Uterus (tissue), 2 donors: Measurements from ENCODE around the gene HRC.

Source experiments
- POLR2A ChIP-seq, 2 donors: fragments of 450-650 bp; IDR thresholded peaks; one replicate each; pipeline ENCODE4 v1.6.1; 2016; ENCODE audit warnings: antibody characterized with exemption in 2 of 2, mild to moderate bottlenecking in 1 of 2, moderate library complexity in 1 of 2
- TF ChIP-seq, protein P1 (sequence below), 4 experiments: fragments of 200-600 bp in 2 of 4; fragments of 450-650 bp in 2 of 4; sonication (generic) in 2 of 4; IDR thresholded peaks; one replicate each; pipeline ENCODE4 v1.5.1; 2016 to 2019; ENCODE audit warnings: antibody characterized with exemption in 4 of 4, mild to moderate bottlenecking in 2 of 4, moderate library complexity in 1 of 4

DNA sequence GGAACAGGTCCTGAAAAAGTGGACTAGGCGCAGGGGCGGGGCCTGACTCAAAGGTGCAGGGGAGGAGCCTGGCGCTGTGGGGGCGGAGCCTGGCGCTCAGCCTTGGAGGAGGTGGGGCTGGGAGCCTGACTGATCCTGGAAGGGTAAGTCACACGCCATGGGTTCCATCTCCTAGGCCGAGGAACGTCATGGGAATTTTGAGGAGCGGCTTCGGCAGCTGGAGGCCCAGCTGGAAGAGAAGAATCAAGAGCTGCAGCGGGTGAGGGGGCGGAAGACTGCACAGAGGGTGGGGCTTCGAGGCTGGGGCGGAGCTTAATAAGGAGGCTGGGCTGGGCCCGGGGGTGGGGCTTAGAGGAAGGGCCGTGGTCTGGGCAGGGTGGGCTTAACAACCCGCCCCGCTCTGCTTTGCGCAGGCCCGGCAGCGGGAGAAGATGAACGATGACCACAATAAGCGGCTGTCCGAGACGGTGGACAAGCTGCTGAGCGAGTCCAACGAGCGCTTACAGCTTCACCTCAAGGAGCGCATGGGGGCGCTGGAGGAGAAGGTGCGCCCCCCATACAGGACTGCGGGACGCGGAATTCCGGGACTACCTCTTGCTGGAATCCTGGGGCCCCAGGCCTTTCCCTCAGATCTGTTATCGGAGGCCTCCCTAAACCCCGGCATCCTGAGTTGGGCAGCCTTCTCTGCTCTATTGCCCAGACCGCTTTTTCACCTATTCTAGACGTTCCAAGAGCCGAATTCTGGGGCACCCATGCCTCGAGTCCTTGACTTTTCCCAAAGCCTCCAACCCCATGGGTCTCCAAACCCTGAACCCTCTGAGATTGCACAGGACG, 21.4 kb downstream of the HRC start:
- TF ChIP-seq, protein P1, sequence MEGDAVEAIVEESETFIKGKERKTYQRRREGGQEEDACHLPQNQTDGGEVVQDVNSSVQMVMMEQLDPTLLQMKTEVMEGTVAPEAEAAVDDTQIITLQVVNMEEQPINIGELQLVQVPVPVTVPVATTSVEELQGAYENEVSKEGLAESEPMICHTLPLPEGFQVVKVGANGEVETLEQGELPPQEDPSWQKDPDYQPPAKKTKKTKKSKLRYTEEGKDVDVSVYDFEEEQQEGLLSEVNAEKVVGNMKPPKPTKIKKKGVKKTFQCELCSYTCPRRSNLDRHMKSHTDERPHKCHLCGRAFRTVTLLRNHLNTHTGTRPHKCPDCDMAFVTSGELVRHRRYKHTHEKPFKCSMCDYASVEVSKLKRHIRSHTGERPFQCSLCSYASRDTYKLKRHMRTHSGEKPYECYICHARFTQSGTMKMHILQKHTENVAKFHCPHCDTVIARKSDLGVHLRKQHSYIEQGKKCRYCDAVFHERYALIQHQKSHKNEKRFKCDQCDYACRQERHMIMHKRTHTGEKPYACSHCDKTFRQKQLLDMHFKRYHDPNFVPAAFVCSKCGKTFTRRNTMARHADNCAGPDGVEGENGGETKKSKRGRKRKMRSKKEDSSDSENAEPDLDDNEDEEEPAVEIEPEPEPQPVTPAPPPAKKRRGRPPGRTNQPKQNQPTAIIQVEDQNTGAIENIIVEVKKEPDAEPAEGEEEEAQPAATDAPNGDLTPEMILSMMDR (IDR thresholded peaks at IDR 0.05): no peak
- no peak for TF ChIP-seq POLR2A (IDR thresholded peaks at IDR 0.05)
